HEK293 (cell line): ENCODE measurements around the gene ZIC5.

Source experiments
- MZF1 ChIP-seq: fragments of 450-650 bp; formaldehyde crosslinking; IDR thresholded peaks from 2 replicates; pipeline ENCODE4 v1.5.1; 2017; ENCODE audit warnings: missing biosample characterization, missing genetic modification characterization, borderline replicate concordance
- OVOL3 ChIP-seq: fragments of 450-650 bp; formaldehyde crosslinking; IDR thresholded peaks from 2 replicates; pipeline ENCODE4 v1.5.1; 2016; ENCODE audit warnings: missing biosample characterization, missing genetic modification characterization
- SETDB1 ChIP-seq: IDR thresholded peaks from one replicate; pipeline ENCODE4 v1.6.1; 2017; ENCODE audit warnings: mild to moderate bottlenecking, low read length, moderate library complexity, mixed read lengths; ENCODE audit not compliant: insufficient read length
- ZBTB17 ChIP-seq: fragments of 450-650 bp; formaldehyde crosslinking; IDR thresholded peaks from 2 replicates; pipeline ENCODE4 v1.5.1; 2016; ENCODE audit warnings: missing biosample characterization, missing genetic modification characterization
- ZNF112 ChIP-seq: fragments of 450-650 bp; formaldehyde crosslinking; IDR thresholded peaks from 2 replicates; pipeline ENCODE4 v1.5.0; 2017; ENCODE audit warnings: missing biosample characterization, missing genetic modification characterization
- ZNF146 ChIP-seq: fragments of 450-650 bp; formaldehyde crosslinking; IDR thresholded peaks from 2 replicates; pipeline ENCODE4 v1.5.1; 2016; ENCODE audit warnings: missing biosample characterization, missing genetic modification characterization
- ZNF148 ChIP-seq: fragments of 450-650 bp; formaldehyde crosslinking; IDR thresholded peaks from 2 replicates; pipeline ENCODE4 v1.5.0; 2017; ENCODE audit warnings: missing biosample characterization, missing genetic modification characterization, borderline replicate concordance
- ZNF596 ChIP-seq: fragments of 450-650 bp; IDR thresholded peaks from 2 replicates; pipeline ENCODE4 v1.5.0; 2018; ENCODE audit warnings: missing biosample characterization, mild to moderate bottlenecking, missing genetic modification characterization, moderate library complexity
- ZNF645 ChIP-seq: fragments of 450-650 bp; formaldehyde crosslinking; IDR thresholded peaks from 2 replicates; pipeline ENCODE4; 2016; ENCODE audit warnings: missing biosample characterization, missing genetic modification characterization
- ZNF785 ChIP-seq: fragments of 450-650 bp; formaldehyde crosslinking; IDR thresholded peaks from 2 replicates; pipeline ENCODE4 v1.5.1; 2016; ENCODE audit warnings: missing biosample characterization, missing genetic modification characterization
- ZSCAN30 ChIP-seq: fragments of 450-650 bp; IDR thresholded peaks from 2 replicates; pipeline ENCODE4 v1.5.1; 2018; ENCODE audit warnings: missing biosample characterization, mild to moderate bottlenecking, missing genetic modification characterization, moderate library complexity
- ZXDB ChIP-seq: fragments of 450-650 bp; formaldehyde crosslinking; IDR thresholded peaks from 2 replicates; pipeline ENCODE4 v1.5.1; 2016; ENCODE audit warnings: missing biosample characterization, missing genetic modification characterization
- TF ChIP-seq, protein P1 (sequence below): fragments of 450-650 bp; formaldehyde crosslinking; conservative IDR thresholded peaks from 2 replicates; pipeline ENCODE4 v1.5.1; 2016; ENCODE audit warnings: low read depth, missing biosample characterization, missing genetic modification characterization
- TF ChIP-seq, protein P2 (sequence below): fragments of 450-650 bp; formaldehyde crosslinking; IDR thresholded peaks from 2 replicates; pipeline ENCODE4 v1.5.1; 2017; ENCODE audit warnings: missing biosample characterization, missing genetic modification characterization
- TF ChIP-seq, protein P3 (sequence below): fragments of 450-650 bp; formaldehyde crosslinking; IDR thresholded peaks from 2 replicates; pipeline ENCODE4 v1.5.1; 2016; ENCODE audit warnings: missing biosample characterization, missing genetic modification characterization
- TF ChIP-seq, protein P4 (sequence below): fragments of 450-650 bp; formaldehyde crosslinking; IDR thresholded peaks from 2 replicates; pipeline ENCODE4 v1.5.1; 2016; ENCODE audit warnings: missing biosample characterization, missing genetic modification characterization
- TF ChIP-seq, protein P5 (sequence below): fragments of 450-650 bp; formaldehyde crosslinking; IDR thresholded peaks from 2 replicates; pipeline ENCODE4 v1.5.1; 2017; ENCODE audit warnings: missing biosample characterization, missing genetic modification characterization
- TF ChIP-seq, protein P6 (sequence below): fragments of 450-650 bp; formaldehyde crosslinking; optimal IDR thresholded peaks from 2 replicates; pipeline ENCODE3; 2016; ENCODE audit warnings: missing biosample characterization, mild to moderate bottlenecking, missing genetic modification characterization

The ZIC5 gene

GRCh38 chr13:99980824-99981734, 9.5 kb upstream of the ZIC5 start (continued):
- TF ChIP-seq, protein P1, sequence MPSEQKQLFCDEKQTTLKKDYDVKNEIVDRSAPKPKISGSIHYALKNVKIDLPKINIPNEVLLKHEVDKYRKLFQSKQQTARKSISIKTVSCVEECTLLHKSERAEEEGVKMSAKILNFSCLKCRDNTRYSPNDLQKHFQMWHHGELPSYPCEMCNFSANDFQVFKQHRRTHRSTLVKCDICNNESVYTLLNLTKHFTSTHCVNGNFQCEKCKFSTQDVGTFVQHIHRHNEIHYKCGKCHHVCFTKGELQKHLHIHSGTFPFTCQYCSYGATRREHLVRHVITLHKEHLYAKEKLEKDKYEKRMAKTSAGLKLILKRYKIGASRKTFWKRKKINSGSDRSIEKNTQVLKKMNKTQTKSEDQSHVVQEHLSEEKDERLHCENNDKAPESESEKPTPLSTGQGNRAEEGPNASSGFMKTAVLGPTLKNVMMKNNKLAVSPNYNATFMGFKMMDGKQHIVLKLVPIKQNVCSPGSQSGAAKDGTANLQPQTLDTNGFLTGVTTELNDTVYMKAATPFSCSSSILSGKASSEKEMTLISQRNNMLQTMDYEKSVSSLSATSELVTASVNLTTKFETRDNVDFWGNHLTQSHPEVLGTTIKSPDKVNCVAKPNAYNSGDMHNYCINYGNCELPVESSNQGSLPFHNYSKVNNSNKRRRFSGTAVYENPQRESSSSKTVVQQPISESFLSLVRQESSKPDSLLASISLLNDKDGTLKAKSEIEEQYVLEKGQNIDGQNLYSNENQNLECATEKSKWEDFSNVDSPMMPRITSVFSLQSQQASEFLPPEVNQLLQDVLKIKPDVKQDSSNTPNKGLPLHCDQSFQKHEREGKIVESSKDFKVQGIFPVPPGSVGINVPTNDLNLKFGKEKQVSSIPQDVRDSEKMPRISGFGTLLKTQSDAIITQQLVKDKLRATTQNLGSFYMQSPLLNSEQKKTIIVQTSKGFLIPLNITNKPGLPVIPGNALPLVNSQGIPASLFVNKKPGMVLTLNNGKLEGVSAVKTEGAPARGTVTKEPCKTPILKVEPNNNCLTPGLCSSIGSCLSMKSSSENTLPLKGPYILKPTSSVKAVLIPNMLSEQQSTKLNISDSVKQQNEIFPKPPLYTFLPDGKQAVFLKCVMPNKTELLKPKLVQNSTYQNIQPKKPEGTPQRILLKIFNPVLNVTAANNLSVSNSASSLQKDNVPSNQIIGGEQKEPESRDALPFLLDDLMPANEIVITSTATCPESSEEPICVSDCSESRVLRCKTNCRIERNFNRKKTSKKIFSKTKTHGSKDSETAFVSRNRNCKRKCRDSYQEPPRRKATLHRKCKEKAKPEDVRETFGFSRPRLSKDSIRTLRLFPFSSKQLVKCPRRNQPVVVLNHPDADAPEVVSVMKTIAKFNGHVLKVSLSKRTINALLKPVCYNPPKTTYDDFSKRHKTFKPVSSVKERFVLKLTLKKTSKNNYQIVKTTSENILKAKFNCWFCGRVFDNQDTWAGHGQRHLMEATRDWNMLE (tag by site-specific recombination): no peak
- TF ChIP-seq ZBTB17: 0 out of 2 replicates have a peak, but pooled peaks have one; percentile 14
- TF ChIP-seq, protein P2, sequence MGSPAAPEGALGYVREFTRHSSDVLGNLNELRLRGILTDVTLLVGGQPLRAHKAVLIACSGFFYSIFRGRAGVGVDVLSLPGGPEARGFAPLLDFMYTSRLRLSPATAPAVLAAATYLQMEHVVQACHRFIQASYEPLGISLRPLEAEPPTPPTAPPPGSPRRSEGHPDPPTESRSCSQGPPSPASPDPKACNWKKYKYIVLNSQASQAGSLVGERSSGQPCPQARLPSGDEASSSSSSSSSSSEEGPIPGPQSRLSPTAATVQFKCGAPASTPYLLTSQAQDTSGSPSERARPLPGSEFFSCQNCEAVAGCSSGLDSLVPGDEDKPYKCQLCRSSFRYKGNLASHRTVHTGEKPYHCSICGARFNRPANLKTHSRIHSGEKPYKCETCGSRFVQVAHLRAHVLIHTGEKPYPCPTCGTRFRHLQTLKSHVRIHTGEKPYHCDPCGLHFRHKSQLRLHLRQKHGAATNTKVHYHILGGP: no peak
- peak; percentile 56; the same call in 1 of the 2 replicates for TF ChIP-seq ZXDB (tag by site-specific recombination)
- TF ChIP-seq ZNF112: no peak
- TF ChIP-seq ZNF785 (tag by site-specific recombination): no peak
- TF ChIP-seq OVOL3 (tag by site-specific recombination): no peak
- TF ChIP-seq, protein P3, sequence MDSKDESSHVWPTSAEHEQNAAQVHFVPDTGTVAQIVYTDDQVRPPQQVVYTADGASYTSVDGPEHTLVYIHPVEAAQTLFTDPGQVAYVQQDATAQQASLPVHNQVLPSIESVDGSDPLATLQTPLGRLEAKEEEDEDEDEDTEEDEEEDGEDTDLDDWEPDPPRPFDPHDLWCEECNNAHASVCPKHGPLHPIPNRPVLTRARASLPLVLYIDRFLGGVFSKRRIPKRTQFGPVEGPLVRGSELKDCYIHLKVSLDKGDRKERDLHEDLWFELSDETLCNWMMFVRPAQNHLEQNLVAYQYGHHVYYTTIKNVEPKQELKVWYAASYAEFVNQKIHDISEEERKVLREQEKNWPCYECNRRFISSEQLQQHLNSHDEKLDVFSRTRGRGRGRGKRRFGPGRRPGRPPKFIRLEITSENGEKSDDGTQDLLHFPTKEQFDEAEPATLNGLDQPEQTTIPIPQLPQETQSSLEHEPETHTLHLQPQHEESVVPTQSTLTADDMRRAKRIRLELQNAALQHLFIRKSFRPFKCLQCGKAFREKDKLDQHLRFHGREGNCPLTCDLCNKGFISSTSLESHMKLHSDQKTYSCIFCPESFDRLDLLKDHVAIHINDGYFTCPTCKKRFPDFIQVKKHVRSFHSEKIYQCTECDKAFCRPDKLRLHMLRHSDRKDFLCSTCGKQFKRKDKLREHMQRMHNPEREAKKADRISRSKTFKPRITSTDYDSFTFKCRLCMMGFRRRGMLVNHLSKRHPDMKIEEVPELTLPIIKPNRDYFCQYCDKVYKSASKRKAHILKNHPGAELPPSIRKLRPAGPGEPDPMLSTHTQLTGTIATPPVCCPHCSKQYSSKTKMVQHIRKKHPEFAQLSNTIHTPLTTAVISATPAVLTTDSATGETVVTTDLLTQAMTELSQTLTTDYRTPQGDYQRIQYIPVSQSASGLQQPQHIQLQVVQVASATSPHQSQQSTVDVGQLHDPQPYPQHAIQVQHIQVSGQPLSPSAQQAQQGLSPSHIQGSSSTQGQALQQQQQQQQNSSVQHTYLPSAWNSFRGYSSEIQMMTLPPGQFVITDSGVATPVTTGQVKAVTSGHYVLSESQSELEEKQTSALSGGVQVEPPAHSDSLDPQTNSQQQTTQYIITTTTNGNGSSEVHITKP (tag by site-specific recombination): 0 out of 2 replicates have a peak, but pooled peaks have one; percentile 34
- peak; percentile 66 for TF ChIP-seq ZNF596 (tag by site-specific recombination)
- TF ChIP-seq ZNF645 (tag by site-specific recombination): no peak
- TF ChIP-seq, protein P4, sequence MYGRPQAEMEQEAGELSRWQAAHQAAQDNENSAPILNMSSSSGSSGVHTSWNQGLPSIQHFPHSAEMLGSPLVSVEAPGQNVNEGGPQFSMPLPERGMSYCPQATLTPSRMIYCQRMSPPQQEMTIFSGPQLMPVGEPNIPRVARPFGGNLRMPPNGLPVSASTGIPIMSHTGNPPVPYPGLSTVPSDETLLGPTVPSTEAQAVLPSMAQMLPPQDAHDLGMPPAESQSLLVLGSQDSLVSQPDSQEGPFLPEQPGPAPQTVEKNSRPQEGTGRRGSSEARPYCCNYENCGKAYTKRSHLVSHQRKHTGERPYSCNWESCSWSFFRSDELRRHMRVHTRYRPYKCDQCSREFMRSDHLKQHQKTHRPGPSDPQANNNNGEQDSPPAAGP: no peak; the same call in 1 of the 2 replicates
- TF ChIP-seq ZNF146 (tag by site-specific recombination): peak; percentile 33; the same call in 1 of the 2 replicates
- no peak for TF ChIP-seq SETDB1
- TF ChIP-seq ZNF148 (tag by site-specific recombination): no peak
- TF ChIP-seq, protein P5, sequence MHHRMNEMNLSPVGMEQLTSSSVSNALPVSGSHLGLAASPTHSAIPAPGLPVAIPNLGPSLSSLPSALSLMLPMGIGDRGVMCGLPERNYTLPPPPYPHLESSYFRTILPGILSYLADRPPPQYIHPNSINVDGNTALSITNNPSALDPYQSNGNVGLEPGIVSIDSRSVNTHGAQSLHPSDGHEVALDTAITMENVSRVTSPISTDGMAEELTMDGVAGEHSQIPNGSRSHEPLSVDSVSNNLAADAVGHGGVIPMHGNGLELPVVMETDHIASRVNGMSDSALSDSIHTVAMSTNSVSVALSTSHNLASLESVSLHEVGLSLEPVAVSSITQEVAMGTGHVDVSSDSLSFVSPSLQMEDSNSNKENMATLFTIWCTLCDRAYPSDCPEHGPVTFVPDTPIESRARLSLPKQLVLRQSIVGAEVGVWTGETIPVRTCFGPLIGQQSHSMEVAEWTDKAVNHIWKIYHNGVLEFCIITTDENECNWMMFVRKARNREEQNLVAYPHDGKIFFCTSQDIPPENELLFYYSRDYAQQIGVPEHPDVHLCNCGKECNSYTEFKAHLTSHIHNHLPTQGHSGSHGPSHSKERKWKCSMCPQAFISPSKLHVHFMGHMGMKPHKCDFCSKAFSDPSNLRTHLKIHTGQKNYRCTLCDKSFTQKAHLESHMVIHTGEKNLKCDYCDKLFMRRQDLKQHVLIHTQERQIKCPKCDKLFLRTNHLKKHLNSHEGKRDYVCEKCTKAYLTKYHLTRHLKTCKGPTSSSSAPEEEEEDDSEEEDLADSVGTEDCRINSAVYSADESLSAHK: peak; percentile 39
- peak; percentile 33; the same call in 1 of the 2 replicates for TF ChIP-seq MZF1 (tag by site-specific recombination)
- TF ChIP-seq, protein P6, sequence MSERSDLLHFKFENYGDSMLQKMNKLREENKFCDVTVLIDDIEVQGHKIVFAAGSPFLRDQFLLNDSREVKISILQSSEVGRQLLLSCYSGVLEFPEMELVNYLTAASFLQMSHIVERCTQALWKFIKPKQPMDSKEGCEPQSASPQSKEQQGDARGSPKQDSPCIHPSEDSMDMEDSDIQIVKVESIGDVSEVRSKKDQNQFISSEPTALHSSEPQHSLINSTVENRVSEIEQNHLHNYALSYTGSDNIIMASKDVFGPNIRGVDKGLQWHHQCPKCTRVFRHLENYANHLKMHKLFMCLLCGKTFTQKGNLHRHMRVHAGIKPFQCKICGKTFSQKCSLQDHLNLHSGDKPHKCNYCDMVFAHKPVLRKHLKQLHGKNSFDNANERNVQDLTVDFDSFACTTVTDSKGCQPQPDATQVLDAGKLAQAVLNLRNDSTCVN (tag by site-specific recombination): peak; percentile 44
- TF ChIP-seq ZSCAN30 (tag by site-specific recombination): peak; percentile 76
